Sigmoid colon (tissue), 7 donors: ENCODE results near the gene PDCD7. TPM values are rescaled to one million over a fixed set of nuclear protein-coding genes. Genes with fewer than 3 reads are reported as not detected.
A peak's percentile ranks its signal among the peaks of the same experiment; 100 is the strongest.

Experiments
- DNase-seq: peaks from one replicate; pipeline ENCODE4 v3.0.0-alpha.2; 2019
- H3K27ac ChIP-seq, 4 donors: fragments of 200-600 bp; sonication (generic); one replicate each; pipeline ENCODE4 v1.5.1; 2016 to 2019; ENCODE audit warnings: mild to moderate bottlenecking in 1 of 4
- H3K27me3 ChIP-seq, 3 donors: fragments of 200-600 bp; sonication (generic); one replicate each; pipeline ENCODE4 v1.5.1; 2019; ENCODE audit warnings: mild to moderate bottlenecking in 1 of 3
- H3K36me3 ChIP-seq, 4 donors: fragments of 200-600 bp; sonication (generic); one replicate each; pipeline ENCODE4 v1.5.1; 2016 to 2019
- H3K4me1 ChIP-seq, 4 donors: fragments of 200-600 bp; sonication (generic); one replicate each; pipeline ENCODE4 v1.5.1; 2017 to 2019
- H3K4me3 ChIP-seq, 4 donors: fragments of 200-600 bp; sonication (generic); one replicate each; pipeline ENCODE4 v1.5.1; 2017 to 2019; ENCODE audit warnings: mild to moderate bottlenecking in 2 of 4, moderate library complexity in 1 of 4
- H3K9me3 ChIP-seq, 4 donors: fragments of 200-600 bp in 3 of 4; sonication (generic) in 3 of 4; one replicate each; pipeline versions ENCODE4 v1.5.1 to v1.6.1; 2013 to 2019
- CTCF ChIP-seq, 4 experiments: fragments of 450-650 bp in 3 of 4; fragments of 200-600 bp in 1 of 4; IDR thresholded peaks; one replicate each; pipeline ENCODE4 v1.5.1; 2016 to 2019; ENCODE audit warnings: antibody characterized with exemption in 4 of 4, mild to moderate bottlenecking in 3 of 4, moderate library complexity in 2 of 4
- EP300 ChIP-seq, 4 donors: sonication (generic); formaldehyde crosslinking; IDR thresholded peaks; one replicate each; pipeline ENCODE4 v1.6.1; 2017; ENCODE audit warnings: antibody characterized with exemption in 4 of 4
- POLR2A ChIP-seq, 2 donors: fragments of 450-650 bp; IDR thresholded peaks; one replicate each; pipeline ENCODE4 v1.6.1; 2016; ENCODE audit warnings: antibody characterized with exemption in 2 of 2, mild to moderate bottlenecking in 2 of 2, moderate library complexity in 2 of 2
- POLR2AphosphoS5 ChIP-seq, 4 donors: sonication (generic); formaldehyde crosslinking; IDR thresholded peaks; one replicate each; pipeline ENCODE4 v1.6.1; 2017; ENCODE audit warnings: antibody characterized with exemption in 4 of 4
- WGBS, 2 donors: extraction: QIAGEN DNeasy Blood & Tissue Kit; methylation state at CpG; one replicate each; pipeline ENCODE4 v1.1.7; 2013; 5-methylcytosine and 5-hydroxymethylcytosine counted together
- intact Hi-C: fragments of 100-400 bp; cut with DNase I; formaldehyde crosslinking; loops from one replicate; pipeline ENCODE4 v1.15.1; 2023
- polyA plus RNA-seq, 3 donors: library from polyadenylated mRNA; stranded (reverse); fragments of 200-250 nt; gene quantifications; one replicate each; pipeline ENCODE4 v1.2.3, GENCODE V29; 2013
- total RNA-seq, 4 donors: library from RNA; depleted of rRNA; stranded (reverse); fragments of >200 nt; gene quantifications; one replicate each; pipeline ENCODE4 v1.1.0, GENCODE V29; 2016
- donor health status: healthy with polysubstance abuse.
- donor health status: Bipolar disorder and iron deficiency.
- donor health status: healthy.

PDCD7 gene
- total and polyA plus RNA-seq, 7 donors = 7.8 to 30.1 (median 20.4) TPM

GRCh38 chr15:65085207-65085753 lies 48.3 kb downstream of the PDCD7 start:
- DNase-seq = peak; percentile 62
- Histone ChIP-seq H3K9me3 (no peaks in the 10 kb centered on the region), H3K27me3 (no peaks in the 10 kb centered on the region), H3K4me1 (peaks cover 0 to 91% (median 80%) of the 10 kb centered on the region in 4 donors), H3K4me3 (no peak overlapping the region), H3K27ac (peak overlapping the region; percentile 93 to 95 (median 94)), H3K36me3 (no peaks in the 10 kb centered on the region)
- intact Hi-C loops = loop anchor here (5.0 kb wide), 1 partner anchor 93 kb away; no protein-coding TSS in a partner anchor
- WGBS, 2 donors = 84 to 91% methylated on average over 8 of the region's 8 CpGs
- no peak for TF ChIP-seq EP300 (IDR thresholded peaks at IDR 0.05)
- no peak for TF ChIP-seq POLR2A (IDR thresholded peaks at IDR 0.05)
- TF ChIP-seq CTCF (IDR thresholded peaks at IDR 0.05) = no peak
- no peak for TF ChIP-seq POLR2AphosphoS5 (IDR thresholded peaks at IDR 0.05)

GRCh38 chr15:65084500-65085206 lies 49.0 kb downstream of the PDCD7 start:
- Histone ChIP-seq H3K4me1 (peaks cover 0 to 84% (median 77%) of the 10 kb centered on the region in 4 donors), H3K4me3 (no peak overlapping the region), H3K27me3 (no peaks in the 10 kb centered on the region), H3K9me3 (no peaks in the 10 kb centered on the region), H3K27ac (peak overlapping the region; percentile 93 to 95 (median 94)), H3K36me3 (no peaks in the 10 kb centered on the region)
- TF ChIP-seq POLR2A (IDR thresholded peaks at IDR 0.05) (no peak), CTCF (IDR thresholded peaks at IDR 0.05) (no peak)
- intact Hi-C loops = loop anchor here (5.0 kb wide), 1 partner anchor 92 kb away; no protein-coding TSS in a partner anchor
- DNase-seq = peak; percentile 58
- WGBS, 2 donors = 87 to 94% methylated on average over 7 of the region's 7 CpGs

- Histone ChIP-seq H3K4me1 (peaks cover 0 to 71% (median 64%) of the 10 kb centered on the region in 4 donors), H3K27me3 (no peaks in the 10 kb centered on the region), H3K4me3 (no peak overlapping the region), H3K36me3 (no peaks in the 10 kb centered on the region), H3K27ac (peak overlapping the region; percentile 56 to 95 (median 64)), H3K9me3 (no peaks in the 10 kb centered on the region)
- intact Hi-C loops = loop anchor here (1.0 to 2.0 kb wide), 3 partner anchors 14 to 50 kb away; no protein-coding TSS in a partner anchor
- whole genome bisulfite sequencing, 2 donors = 67 to 74% methylated on average over 7 of the region's 7 CpGs
- DNase-seq = peak; percentile 83
- TF ChIP-seq CTCF (IDR thresholded peaks at IDR 0.05) = peak; percentile 36 to 43 (median 40)
- no peak for TF ChIP-seq POLR2A (IDR thresholded peaks at IDR 0.05)
- TF ChIP-seq POLR2AphosphoS5 (IDR thresholded peaks at IDR 0.05) = peak in 1 of 4 donors; percentile 18
Measured at GRCh38 chr15:65083262-65083701, 50.3 kb downstream of the PDCD7 start.

GRCh38 chr15:65082303-65082953 lies 51.2 kb downstream of the PDCD7 start:
- Histone ChIP-seq H3K9me3 (no peaks in the 10 kb centered on the region), H3K4me1 (peaks cover 0 to 70% (median 65%) of the 10 kb centered on the region in 4 donors), H3K27me3 (peaks cover 0 to 6% (median 0%) of the 10 kb centered on the region in 3 donors), H3K27ac (peak overlapping the region; percentile 56 to 95 (median 64)), H3K4me3 (no peak overlapping the region), H3K36me3 (no peaks in the 10 kb centered on the region)
- no peak for DNase-seq
- TF ChIP-seq POLR2AphosphoS5 (IDR thresholded peaks at IDR 0.05) (no peak), POLR2A (IDR thresholded peaks at IDR 0.05) (no peak), CTCF (IDR thresholded peaks at IDR 0.05) (no peak), EP300 (IDR thresholded peaks at IDR 0.05) (no peak)
- WGBS, 2 donors = 3 to 13% methylated on average over 7 of the region's 7 CpGs
- intact Hi-C loops = loop anchor here (2.0 kb wide), 2 partner anchors 14 to 50 kb away; no protein-coding TSS in a partner anchor
